Measurements from ENCODE around the gene CEP112.

CEP112 gene

GRCh38 chr17:65975878-65976277, 216.1 kb downstream of the CEP112 start:
- no peak for FAIRE-seq

- no peak for FAIRE-seq
Observed at GRCh38 chr17:65973237-65973636, 218.7 kb downstream of the CEP112 start.

DNA sequence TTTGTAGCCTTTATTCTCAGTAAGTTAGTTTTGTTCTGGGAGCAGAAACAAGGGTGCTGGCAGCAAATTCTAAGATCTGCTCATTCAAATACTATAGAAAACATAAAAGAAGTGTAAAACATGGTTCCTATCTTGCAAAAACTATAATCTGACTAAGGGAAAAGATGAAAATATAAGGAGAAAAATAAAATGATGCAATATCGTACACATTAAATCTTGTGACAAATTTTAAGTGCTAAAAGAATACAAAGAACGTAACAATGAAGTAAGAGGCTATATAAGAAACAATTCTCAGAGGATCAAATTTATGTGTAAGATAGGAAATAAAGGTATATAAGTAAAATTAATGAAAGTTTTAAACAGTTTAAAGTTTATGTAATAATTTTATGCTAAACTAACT, 224.6 kb downstream of the CEP112 start:
- FAIRE-seq, result peak; percentile 61

- no peak for FAIRE-seq
Observed at GRCh38 chr17:65966072-65966695, 225.7 kb downstream of the CEP112 start.

GRCh38 chr17:65963179-65963578, 228.8 kb downstream of the CEP112 start:
- FAIRE-seq, result no peak

DNA sequence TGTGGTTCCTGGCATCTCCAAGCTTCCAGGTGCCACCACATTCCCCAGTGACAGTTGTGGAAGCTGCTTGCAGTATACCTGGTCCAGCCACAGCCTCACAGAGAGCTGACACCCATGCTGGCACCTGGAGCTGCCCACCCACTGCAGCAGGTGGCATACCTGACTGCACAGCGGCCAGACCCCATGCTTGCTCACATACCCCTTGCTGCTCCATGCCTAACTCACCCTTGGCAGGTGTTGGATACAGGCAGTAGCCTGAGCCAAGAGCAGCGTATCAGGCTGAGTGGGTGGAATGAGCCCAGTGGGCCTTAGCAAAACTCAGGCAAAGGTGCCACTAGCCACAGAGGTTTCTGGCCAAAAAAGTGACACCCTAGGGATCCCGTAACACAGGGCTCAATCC, 232.3 kb downstream of the CEP112 start:
- FAIRE-seq, result no peak

DNA sequence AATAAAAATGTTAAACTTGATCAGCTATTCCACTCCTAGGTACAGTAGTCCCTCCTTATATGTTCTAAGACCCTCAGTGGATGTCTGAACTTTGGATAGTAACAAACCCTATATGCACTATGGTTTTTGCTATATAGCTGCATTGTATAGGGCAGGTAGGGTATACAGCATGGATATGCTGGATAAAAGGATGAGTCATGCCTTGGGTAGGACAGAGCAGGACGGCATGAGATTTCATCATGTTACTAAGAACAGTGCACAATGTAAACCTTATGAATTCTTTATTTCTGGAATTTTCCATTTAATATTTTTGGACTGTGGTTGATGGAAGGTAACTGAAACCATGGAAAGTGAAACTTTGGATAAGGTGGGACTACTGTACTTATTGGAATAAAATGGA, 235.1 kb downstream of the CEP112 start:
- no peak for FAIRE-seq

DNA sequence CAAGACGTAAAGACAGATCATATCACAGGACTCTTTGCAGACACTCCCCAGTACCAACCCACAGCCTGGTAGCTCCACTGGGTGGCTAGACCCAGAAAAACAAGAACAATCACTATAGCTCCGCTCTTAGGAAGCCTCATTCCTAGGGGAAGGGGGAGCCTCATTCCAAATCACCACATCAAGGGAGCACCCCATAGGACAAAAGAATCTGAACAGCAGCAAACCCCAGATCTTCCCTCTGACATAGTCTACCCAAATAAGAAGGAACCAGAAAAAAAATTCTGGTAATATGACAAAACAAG, 237.8 kb downstream of the CEP112 start:
- FAIRE-seq, result no peak

GRCh38 chr17:65953316-65954147, 238.4 kb downstream of the CEP112 start:
- no peak for FAIRE-seq

DNA sequence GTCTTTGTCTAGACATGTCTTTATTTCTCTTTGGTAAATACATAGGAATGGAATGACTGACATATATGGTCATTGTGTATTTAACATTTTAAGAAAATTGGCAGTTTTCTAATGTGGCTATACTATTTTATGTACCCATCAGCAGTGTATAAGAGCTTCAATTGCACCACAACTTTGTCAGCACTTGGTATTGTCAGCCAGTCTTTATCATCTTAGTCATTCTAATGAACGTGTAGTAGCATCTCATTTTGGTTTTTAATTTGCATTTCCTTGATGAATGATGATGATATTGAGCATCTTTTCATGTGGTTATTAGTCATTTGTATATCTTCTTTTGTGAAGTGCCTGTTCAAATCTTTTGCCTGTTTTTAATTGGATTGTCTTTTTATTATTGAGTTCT, 239.3 kb downstream of the CEP112 start:
- FAIRE-seq, result no peak

- FAIRE-seq, result no peak
Observed at GRCh38 chr17:65952015-65952414, 239.9 kb downstream of the CEP112 start.

DNA sequence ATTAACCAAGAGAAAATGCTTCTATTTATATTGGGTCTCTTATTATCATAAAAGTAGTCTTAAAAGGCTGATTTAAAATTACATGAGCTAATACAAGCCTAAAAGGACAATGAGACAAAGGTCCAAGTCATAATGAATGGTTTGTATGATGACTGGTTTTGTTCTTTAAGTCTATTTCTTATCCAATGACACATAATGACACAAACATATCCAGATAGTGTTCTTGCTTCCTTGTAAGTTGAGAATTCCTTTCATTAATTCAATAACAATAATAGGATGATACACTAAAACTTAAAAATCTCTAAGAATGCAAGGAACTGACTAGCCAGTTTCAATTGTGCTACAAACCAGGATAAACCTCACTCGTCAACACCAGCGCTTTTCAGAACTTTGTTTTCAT, 244.1 kb downstream of the CEP112 start:
- FAIRE-seq, result no peak

GRCh38 chr17:65942592-65942991, 249.3 kb downstream of the CEP112 start:
- FAIRE-seq, result peak; percentile 39

DNA sequence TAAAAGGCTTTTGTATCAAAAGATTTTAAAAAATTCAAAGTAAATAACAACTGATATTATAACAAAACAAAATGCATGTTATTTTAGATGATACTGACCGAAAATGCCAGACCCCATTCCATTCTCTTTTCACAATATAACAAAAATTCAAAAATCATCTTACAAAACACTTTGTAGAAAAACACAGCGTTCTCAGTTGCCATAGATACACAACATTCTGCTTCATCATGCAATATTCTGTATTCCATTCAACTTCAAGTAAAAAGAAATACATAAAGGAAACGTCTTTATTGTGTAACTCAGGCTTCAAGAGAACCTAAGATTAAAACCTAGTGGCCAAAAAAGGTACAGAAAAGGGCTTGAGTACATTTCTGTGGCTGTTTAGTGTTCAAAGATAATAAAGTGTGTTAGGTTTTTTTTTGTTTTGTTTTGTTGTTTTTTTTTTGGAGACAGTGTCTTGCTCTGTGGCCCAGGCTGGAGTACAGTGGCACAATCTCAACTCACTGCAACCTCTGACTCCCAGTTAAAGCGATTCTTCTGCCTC, 250.5 kb downstream of the CEP112 start:
- FAIRE-seq, result no peak

- FAIRE-seq, result no peak
Observed at GRCh38 chr17:65936013-65936412, 255.9 kb downstream of the CEP112 start.

DNA sequence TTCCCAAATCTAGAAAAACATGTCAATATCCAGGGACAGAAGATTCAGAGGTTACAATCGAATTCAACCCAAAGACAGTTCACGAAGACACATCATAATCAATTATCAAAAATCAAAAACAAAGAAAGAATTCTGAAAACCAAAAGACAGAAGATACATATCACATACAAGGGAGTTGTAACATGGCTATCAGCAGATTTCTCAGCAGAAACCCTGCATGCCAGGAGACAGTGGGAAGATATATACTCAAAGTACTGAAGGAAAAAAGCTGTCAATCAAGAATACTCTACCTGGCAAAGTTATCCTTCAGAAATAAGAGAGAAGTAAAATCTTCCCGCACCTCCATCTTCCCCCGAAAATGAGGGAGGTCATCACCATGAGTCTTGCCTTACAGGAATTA, 258.6 kb downstream of the CEP112 start:
- FAIRE-seq, result no peak

DNA sequence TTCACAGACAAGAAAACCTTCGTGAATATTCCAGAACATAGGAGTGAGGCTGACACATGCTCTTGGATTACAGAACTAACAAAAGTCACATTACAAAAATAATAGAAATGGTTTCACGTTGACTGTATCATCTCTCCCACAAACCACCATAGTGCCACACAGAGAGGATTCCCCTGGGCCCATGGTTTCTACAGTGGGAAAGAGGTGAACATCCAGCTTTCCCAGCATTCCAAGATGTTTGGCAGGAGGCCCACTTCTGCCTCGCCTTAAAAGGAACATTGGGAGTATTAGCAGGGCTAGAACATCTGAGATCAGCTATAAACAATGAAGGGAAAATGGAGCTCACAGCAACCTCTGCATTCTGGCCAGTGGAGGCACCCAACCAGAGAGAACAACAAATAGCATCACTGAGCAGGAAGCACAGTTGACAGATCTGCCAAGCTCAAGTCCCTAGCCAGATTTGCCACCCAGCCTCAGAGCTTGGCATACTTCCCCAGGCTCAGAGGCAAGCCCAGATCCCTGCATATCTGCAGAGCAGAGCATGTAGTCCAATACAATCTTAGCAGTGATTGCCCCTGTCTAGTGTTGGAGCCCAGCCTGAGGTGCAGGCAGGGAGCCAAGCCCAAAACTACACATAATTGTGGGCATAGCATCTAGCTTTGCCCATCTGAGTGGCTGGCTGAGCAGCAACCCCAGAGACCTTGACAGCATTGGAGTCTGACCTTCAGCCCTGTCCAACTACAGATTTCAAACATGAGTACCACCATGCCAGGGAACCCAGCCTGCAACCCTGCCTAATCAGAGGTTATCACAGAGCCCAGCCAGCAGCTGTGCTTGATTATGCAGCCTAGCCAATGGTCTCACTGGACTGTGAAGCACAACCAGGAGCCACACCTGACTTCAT, 260.4 kb downstream of the CEP112 start:
- FAIRE-seq, result no peak

DNA sequence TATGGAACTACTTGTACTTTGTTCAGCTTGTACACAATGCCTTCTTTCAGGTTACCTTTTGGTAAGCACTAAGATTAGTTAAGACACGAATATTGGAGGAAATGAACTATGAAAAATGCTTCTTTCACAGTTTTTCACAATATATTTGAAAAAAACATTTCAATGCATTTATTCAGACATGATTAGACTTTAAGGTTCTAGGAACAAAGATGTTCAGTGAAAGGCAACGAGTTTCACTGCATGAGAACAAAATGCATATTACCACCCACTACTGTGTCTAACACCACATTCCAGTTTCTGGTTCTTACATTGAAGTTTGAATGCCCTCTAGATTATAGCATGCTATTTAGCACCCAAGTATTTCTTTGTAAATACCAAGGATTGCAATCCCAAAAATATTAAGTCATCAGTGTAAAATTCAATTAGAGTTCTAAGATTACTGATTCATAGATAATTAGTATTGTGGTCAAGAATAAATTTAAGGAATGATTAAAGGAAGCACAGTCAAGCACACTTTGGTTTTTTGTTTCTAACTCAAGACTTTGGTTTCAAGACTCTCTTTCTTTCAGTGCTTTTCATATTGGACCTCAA, 261.7 kb downstream of the CEP112 start:
- FAIRE-seq, result no peak

DNA sequence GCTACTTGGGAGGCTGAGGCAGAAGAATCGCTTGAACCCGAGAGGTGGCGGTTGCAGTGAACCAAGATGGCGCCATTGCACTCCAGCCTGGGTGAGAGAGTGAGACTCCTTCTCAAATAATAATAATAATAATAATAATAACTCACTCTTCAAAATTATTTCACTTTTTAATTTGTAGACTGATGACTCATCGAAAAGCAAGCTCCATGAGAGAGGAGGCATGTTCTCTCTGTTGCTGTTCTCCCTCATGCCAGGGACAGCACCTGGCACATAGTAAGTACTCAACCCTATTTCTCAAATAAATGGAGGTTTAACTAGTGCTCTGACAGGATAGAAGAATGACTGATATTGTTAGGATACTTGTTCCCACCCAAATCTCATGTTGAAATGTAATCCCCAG, 265.3 kb downstream of the CEP112 start:
- no peak for FAIRE-seq

DNA sequence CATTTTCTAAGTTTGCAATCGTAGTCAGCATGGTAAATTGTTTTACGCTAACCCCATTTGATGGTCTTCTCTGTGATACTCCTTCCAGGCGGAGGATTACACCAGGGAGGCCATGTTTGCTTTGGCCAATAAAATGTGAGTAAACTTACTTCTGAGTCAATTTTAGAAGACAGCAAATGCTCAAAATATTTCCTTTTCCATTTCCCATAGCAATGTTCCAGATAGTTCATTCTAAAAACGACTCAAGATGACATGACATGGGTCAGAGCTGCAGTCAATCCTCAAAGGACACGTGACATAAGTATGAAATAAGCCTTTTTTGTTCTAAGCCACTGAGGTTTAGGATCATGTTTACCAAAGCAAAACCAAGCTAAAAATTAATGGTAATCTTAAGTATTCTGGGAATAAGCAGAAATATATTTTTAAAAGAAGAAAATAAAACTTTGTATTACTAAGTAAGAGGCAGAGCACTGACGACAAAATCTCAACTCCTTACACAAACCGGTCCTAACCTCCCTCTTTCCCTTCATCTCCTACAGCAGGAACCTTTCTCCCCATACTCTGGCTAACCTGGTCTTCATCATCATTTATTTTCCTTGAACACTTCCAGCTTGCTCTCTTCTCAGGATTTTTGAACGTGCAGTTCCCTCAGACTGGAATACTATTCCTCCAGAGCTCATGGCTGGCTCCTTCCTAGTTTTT, 266.2 kb downstream of the CEP112 start:
- FAIRE-seq, result no peak

DNA sequence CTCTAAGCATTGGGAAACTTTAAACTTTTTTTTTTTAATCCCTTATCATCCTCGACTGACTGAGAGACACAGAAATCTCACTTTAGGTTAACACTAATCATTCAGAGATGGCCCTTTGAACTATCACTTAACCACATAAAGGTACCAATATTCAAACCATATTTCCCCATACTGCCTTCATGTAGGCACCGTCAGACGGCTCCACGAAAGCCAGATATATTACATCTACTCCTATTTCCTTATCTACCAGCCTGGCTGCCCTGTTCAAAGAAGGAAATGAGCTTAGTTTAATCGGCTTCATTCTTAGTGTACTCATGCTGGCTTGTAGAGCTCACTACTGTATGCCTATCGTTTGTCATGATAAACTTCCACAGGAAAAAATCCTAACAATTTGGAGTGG, 270.9 kb downstream of the CEP112 start:
- no peak for FAIRE-seq

DNA sequence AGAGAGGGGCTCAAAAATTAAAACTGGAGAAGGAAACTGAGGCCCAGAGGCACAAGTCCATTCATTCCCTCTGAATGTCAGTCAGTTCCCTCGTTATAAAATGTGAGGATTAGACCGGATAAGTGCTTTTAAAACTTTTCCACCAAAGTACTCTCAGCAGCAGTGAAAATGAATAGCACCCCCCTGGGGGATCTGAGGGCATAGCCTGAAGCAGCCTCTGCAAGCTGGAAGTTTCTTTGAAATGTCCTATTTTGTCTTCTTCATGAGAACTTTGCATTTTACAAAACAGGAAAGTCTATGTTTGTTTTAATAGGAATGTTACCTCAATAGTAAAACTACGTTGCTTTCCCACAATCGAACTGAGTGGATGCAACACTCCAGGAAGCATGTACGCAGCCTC, 273.0 kb downstream of the CEP112 start:
- no peak for FAIRE-seq
